Neuron (in vitro differentiated cells): ENCODE measurements around the gene ULBP3.
"Not testable (repeated sequence)": the region's sequence is repeated elsewhere in the genome, so short reads cannot be mapped to it uniquely, and the experiment has no call there.

Experiments used
- H2AFZ ChIP-seq: one replicate; pipeline ENCODE4 v1.6.1; 2013; ENCODE audit warnings: low read depth, mild to moderate bottlenecking, inconsistent platforms, low read length, moderate library complexity
- H3K27me3 ChIP-seq: one replicate; pipeline ENCODE4 v1.6.1; 2013; ENCODE audit warnings: low read length; ENCODE audit not compliant: insufficient read depth
- H3K36me3 ChIP-seq: one replicate; pipeline ENCODE4 v1.6.1; 2013; ENCODE audit warnings: low read length; ENCODE audit not compliant: insufficient read depth
- H3K4me1 ChIP-seq: one replicate; pipeline ENCODE4 v1.6.1; 2013; ENCODE audit warnings: low read length; ENCODE audit not compliant: insufficient read depth
- H3K4me3 ChIP-seq: 2 replicates; pipeline ENCODE4 v1.5.1; 2013; ENCODE audit warnings: mild to moderate bottlenecking, low read length, moderate library complexity
- H3K9me3 ChIP-seq: one replicate; pipeline ENCODE4 v1.6.1; 2013; ENCODE audit warnings: low read length

The ULBP3 gene

DNA sequence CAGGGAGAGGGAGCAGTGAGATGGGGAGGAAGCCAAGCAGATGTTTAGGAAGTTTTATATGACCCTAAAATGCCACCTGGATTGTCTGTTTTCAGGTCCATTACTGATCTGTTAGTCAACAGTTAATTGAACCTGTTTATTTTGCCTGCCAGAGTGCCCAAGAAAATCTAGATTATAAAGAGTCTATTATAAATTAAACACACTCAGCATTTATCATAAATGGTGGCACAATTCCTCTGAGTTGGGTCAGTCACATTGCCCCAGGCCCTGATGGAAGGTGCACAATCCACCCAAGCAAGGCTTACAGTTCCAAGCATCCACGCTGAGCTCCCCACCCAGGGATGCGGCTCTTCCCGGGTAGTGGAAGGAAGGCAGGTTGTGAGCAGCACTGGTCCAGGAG lies 21.4 kb upstream of the ULBP3 start:
- H3K27me3 ChIP-seq, result no peaks in the 10 kb centered on the region
- no peak overlapping the region for H2AFZ ChIP-seq
- H3K4me3 ChIP-seq, result no peak overlapping the region
- H3K9me3 ChIP-seq, result peaks cover 3% of the 10 kb centered on the region
- H3K4me1 ChIP-seq, result peaks cover 17% of the 10 kb centered on the region
- no peaks in the 10 kb centered on the region for H3K36me3 ChIP-seq

DNA sequence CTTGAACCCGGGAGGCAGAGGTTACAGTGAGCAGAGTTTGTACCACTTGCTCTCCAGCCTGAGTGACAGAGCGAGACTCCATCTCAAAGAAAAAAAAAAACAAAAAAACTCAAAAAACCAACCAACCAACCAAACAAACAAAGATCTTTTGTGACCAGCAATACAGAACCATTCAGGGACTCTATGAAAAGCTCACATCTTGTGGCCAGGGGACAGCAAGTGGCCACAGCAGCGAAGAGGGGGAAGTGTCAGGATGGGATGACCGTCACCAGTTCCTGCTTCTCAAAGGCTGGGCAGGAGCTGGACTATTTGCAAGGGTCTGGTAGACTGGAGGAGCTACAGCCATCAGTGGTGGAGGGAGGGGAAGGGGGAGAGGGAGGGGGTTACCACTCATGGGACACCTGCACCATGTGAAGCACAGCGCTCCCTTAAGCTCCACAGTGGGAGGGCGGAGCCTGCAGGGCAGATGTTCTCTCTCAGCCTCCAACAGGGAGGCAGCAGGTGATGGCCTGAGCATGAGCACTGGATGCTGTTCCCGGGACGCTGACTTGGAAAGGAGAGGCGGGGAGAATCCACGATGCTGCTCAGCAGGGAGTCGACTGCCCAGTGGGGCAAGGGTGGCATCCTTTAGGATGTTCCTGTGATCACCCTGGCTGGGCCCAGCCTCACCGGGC lies 19.7 kb upstream of the ULBP3 start:
- Histone ChIP-seq H3K4me1 (peaks cover 12% of the 10 kb centered on the region), H3K27me3 (no peaks in the 10 kb centered on the region), H3K36me3 (no peaks in the 10 kb centered on the region), H3K4me3 (no peak overlapping the region), H3K9me3 (peaks cover 3% of the 10 kb centered on the region), H2AFZ (no peak overlapping the region)

- Histone ChIP-seq H3K4me1 (peaks cover 6% of the 10 kb centered on the region), H3K27me3 (no peaks in the 10 kb centered on the region), H3K9me3 (peaks cover 3% of the 10 kb centered on the region), H3K4me3 (no peak overlapping the region), H2AFZ (peak overlapping the region; percentile 5), H3K36me3 (no peaks in the 10 kb centered on the region)
Measured at GRCh38 chr6:150087336-150087735, 18.4 kb upstream of the ULBP3 start.

GRCh38 chr6:150086026-150086425 lies 17.1 kb upstream of the ULBP3 start:
- H3K36me3 ChIP-seq, result no peaks in the 10 kb centered on the region

DNA sequence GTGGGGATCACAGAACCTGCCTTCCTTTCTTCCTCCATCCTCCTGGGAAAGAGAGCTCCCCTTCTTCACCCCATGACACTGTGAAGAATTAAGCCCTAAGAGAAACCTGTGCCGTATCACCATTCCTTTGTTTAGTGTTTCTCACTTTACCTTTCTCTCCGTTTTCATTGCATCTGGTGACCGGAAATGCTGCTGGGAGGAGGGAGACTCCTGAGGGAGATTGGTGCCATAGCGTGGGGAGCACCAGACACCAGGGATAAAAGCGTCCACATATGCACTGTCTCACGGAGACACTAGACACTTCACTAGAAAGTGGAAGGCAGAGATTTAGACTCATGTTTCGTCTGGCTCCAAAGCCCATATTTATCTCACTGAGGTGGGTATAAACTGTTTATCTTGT lies 15.5 kb upstream of the ULBP3 start:
- no peak overlapping the region for H2AFZ ChIP-seq
- H3K4me3 ChIP-seq, result no peak overlapping the region
- peaks cover 6% of the 10 kb centered on the region for H3K4me1 ChIP-seq
- H3K27me3 ChIP-seq, result no peaks in the 10 kb centered on the region
- peaks cover 2% of the 10 kb centered on the region for H3K9me3 ChIP-seq
- no peaks in the 10 kb centered on the region for H3K36me3 ChIP-seq

More at GRCh38 chr6:150086026-150086425, 17.1 kb upstream of the ULBP3 start:
- Histone ChIP-seq H3K4me3 (no peak overlapping the region), H3K4me1 (peaks cover 6% of the 10 kb centered on the region), H3K27me3 (no peaks in the 10 kb centered on the region), H3K9me3 (peaks cover 3% of the 10 kb centered on the region), H2AFZ (no peak overlapping the region)

GRCh38 chr6:150083839-150084238 lies 14.9 kb upstream of the ULBP3 start:
- Histone ChIP-seq H3K9me3 (no peaks in the 10 kb centered on the region), H3K36me3 (no peaks in the 10 kb centered on the region), H2AFZ (no peak overlapping the region), H3K27me3 (no peaks in the 10 kb centered on the region), H3K4me3 (no peak overlapping the region), H3K4me1 (peaks cover 6% of the 10 kb centered on the region)

DNA sequence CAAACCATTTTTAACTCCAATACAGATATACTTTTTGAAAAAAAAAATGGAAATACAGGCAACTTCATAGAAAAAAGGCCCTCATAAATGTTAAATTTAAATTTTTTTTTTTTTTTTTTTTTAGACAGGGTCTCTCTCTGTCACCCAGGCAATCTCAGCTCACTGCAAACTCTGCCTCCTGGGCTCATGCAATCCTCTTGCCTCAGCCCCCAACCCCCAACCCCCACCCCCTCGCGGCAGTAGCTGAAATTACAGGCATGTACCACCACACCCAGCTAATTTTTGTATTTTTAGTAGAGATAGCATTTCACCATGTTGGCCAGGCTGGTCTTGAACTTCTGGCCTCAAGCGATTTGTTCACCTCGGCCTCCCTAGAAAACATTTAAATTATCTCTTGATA lies 12.8 kb upstream of the ULBP3 start:
- H3K4me1 ChIP-seq, result peaks cover 3% of the 10 kb centered on the region
- no peaks in the 10 kb centered on the region for H3K9me3 ChIP-seq
- H2AFZ ChIP-seq, result no peak overlapping the region
- no peaks in the 10 kb centered on the region for H3K36me3 ChIP-seq
- no peak overlapping the region for H3K4me3 ChIP-seq
- no peaks in the 10 kb centered on the region for H3K27me3 ChIP-seq

GRCh38 chr6:150079604-150080003 lies 10.7 kb upstream of the ULBP3 start:
- Histone ChIP-seq H3K4me1 (peaks cover 17% of the 10 kb centered on the region), H2AFZ (no peak overlapping the region), H3K4me3 (no peak overlapping the region), H3K27me3 (no peaks in the 10 kb centered on the region), H3K9me3 (no peaks in the 10 kb centered on the region), H3K36me3 (no peaks in the 10 kb centered on the region)

- H3K36me3 ChIP-seq, result no peaks in the 10 kb centered on the region
- no peaks in the 10 kb centered on the region for H3K27me3 ChIP-seq
- H3K4me3 ChIP-seq, result no peak overlapping the region
- H3K4me1 ChIP-seq, result peaks cover 17% of the 10 kb centered on the region
- no peak overlapping the region for H2AFZ ChIP-seq
- H3K9me3 ChIP-seq, result no peaks in the 10 kb centered on the region
Measured at GRCh38 chr6:150078788-150079187, 9.9 kb upstream of the ULBP3 start.

DNA sequence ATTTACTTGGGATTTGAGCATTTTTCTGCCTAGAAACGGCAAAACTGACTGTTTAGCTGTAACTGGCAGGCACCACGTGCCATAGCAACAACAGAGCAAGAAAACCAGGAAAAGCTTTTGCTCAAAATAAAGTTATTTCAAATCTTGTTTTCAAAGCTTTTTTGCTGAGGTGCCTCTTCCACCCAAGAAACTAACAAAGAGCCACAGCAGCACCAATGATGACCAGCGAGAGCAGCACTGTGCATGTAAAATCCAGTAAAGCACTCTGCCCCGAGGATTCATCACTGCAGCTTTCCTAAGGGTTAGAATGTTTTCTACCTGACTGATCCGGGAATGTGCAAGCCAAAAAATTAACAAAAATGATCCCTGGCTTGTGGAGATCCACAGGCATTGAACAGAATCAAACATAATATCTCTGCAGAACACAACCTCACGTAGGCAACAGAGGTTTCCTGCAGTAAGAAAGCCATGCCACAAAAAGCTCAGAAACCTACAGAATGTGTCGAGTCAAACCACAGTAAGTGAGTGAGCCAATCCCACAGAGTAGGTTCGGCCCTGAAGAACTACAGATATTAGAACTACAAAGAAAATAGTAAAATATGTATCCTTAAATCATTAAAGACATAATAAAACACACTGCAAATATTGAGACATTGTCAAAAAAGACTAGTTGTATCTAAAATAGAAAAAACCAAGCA lies 7.4 kb upstream of the ULBP3 start:
- H3K27me3 ChIP-seq, result no peaks in the 10 kb centered on the region
- no peaks in the 10 kb centered on the region for H3K9me3 ChIP-seq
- no peaks in the 10 kb centered on the region for H3K36me3 ChIP-seq
- H2AFZ ChIP-seq, result peak overlapping the region; percentile 21
- H3K4me1 ChIP-seq, result peaks cover 17% of the 10 kb centered on the region
- H3K4me3 ChIP-seq, result no peak overlapping the region

GRCh38 chr6:150075034-150075421 lies 6.1 kb upstream of the ULBP3 start:
- Histone ChIP-seq H3K27me3 (no peaks in the 10 kb centered on the region), H3K9me3 (no peaks in the 10 kb centered on the region), H3K4me1 (peaks cover 17% of the 10 kb centered on the region), H3K4me3 (no peak overlapping the region), H2AFZ (no peak overlapping the region), H3K36me3 (no peaks in the 10 kb centered on the region)

- peaks cover 20% of the 10 kb centered on the region for H3K4me1 ChIP-seq
- H3K9me3 ChIP-seq, H3K27me3 ChIP-seq, H2AFZ ChIP-seq, H3K36me3 ChIP-seq, H3K4me3 ChIP-seq: not testable (repeated sequence)
Measured at GRCh38 chr6:150074396-150075033, 5.6 kb upstream of the ULBP3 start.

DNA sequence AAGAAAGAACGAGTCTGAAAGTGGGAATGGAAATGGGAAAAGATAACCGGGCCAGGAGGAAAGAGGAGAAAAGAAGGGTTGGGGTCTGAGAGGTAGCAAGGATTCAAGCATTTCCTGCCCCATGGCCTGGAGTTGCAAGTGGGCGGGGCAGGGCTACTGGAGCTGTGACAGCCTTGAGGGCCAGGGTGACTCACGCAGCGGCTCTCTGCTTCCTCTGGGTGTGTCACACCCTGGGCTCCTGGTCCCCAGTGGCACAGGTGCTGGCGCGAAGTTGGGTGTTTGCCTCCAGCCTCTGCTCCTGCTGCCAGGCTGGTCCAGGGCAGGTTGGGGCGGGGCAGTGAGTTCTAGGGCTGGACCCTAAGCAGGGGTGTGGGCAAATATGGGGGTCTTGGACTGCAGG lies 3.3 kb upstream of the ULBP3 start:
- Histone ChIP-seq H3K9me3 (no peaks in the 10 kb centered on the region), H2AFZ (no peak overlapping the region), H3K27me3 (no peaks in the 10 kb centered on the region), H3K36me3 (no peaks in the 10 kb centered on the region), H3K4me1 (peaks cover 31% of the 10 kb centered on the region), H3K4me3 (no peak overlapping the region)
